ENCODE results near the gene SPAG9.
A peak's percentile ranks its signal among the peaks of the same experiment; 100 is the strongest.

DNA sequence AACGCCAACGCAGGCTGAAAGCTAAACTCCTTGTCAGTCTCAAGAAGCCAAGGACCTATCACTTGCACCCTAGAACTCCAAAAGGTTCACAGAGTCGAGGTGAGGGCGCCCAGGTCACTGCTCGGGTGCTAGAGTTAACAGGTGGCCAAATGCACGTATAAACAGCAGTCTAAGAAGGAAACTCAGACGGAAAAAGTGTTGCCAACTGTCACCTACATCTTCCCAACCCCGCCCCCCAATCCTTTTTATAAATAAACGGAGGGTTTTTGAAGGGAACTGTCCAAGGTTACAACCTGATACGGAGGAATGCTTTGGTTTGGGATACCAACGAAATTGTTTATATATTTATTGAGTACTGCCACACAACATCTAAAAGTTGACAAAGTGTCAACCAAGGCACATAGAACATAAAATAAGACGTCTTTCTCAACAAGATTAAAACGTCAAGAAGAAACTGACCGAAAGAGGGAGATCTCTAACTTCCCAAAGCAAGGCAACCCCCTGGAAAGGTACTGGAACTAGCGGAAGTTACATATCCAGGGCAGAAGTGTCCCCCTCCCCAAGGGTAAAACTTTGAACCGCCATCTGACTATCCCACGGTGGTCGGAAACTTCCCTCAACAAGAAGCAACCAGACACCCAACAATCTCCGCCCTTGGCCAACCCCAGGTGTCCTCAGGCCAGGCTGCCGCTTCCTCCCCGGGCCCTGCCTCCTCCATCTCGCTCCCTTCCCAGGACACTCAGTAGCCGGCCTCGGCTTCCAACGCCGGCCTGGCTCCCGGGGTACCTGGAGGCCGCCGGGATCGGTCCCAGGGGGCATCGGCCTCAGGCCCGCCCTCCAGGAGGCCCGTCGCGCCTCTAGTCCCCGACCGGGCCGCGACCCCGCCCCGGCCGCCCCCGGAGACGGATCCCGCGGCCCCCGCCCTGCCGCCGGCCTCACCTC is 982 bp downstream of the SPAG9 start:
- TF ChIP-seq, protein P1, sequence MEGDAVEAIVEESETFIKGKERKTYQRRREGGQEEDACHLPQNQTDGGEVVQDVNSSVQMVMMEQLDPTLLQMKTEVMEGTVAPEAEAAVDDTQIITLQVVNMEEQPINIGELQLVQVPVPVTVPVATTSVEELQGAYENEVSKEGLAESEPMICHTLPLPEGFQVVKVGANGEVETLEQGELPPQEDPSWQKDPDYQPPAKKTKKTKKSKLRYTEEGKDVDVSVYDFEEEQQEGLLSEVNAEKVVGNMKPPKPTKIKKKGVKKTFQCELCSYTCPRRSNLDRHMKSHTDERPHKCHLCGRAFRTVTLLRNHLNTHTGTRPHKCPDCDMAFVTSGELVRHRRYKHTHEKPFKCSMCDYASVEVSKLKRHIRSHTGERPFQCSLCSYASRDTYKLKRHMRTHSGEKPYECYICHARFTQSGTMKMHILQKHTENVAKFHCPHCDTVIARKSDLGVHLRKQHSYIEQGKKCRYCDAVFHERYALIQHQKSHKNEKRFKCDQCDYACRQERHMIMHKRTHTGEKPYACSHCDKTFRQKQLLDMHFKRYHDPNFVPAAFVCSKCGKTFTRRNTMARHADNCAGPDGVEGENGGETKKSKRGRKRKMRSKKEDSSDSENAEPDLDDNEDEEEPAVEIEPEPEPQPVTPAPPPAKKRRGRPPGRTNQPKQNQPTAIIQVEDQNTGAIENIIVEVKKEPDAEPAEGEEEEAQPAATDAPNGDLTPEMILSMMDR (IDR thresholded peaks at IDR 0.05), result peak in 1 of 4 experiments; percentile 20
- TF ChIP-seq EP300 (IDR thresholded peaks at IDR 0.05), result no peak

All from sigmoid colon (tissue), 4 donors.